HCT116 (cell line): ENCODE measurements around the gene LRP1B.

Source experiments
- EZH2 ChIP-seq: fragments of 200-600 bp; sonication (generic); IDR thresholded peaks from 2 replicates; pipeline ENCODE4 v1.6.1; 2017; ENCODE audit warnings: antibody characterized with exemption, mixed run types
- EZH2phosphoT487 ChIP-seq: fragments of 200-600 bp; IDR thresholded peaks from 2 replicates; pipeline ENCODE4 v1.6.1; 2018; ENCODE audit warnings: antibody characterized with exemption, borderline replicate concordance
- POLR2AphosphoS5 ChIP-seq: IDR thresholded peaks from 2 replicates; pipeline ENCODE4 v1.6.1; 2011; ENCODE audit warnings: mild to moderate bottlenecking, low read depth, low read length, moderate library complexity
- SIN3A ChIP-seq: IDR thresholded peaks from 2 replicates; pipeline ENCODE4 v1.6.1; 2012; ENCODE audit warnings: low read depth
- TF ChIP-seq, protein P1 (sequence below), 3 experiments: fragments of 200-600 bp in 1 of 3; sonication (generic) in 1 of 3; IDR thresholded peaks in 2 of 3; conservative IDR thresholded peaks in 1 of 3; 2 replicates each; pipeline ENCODE4 v1.5.1; 2012 to 2017; ENCODE audit warnings: low read depth in 2 of 3, low read length in 2 of 3, antibody characterized with exemption in 1 of 3, borderline replicate concordance in 1 of 3, control low read depth in 1 of 3, mild to moderate bottlenecking in 1 of 3, mixed read lengths in 1 of 3, mixed run types in 1 of 3, moderate library complexity in 1 of 3; ENCODE audit not compliant: insufficient read depth in 1 of 3

GRCh38 chr2:142139384-142139783 is 8.6 kb upstream of the LRP1B start:
- TF ChIP-seq POLR2AphosphoS5 (no peak), SIN3A (no peak), EZH2phosphoT487 (no peak), EZH2 (no peak)
- TF ChIP-seq, protein P1, sequence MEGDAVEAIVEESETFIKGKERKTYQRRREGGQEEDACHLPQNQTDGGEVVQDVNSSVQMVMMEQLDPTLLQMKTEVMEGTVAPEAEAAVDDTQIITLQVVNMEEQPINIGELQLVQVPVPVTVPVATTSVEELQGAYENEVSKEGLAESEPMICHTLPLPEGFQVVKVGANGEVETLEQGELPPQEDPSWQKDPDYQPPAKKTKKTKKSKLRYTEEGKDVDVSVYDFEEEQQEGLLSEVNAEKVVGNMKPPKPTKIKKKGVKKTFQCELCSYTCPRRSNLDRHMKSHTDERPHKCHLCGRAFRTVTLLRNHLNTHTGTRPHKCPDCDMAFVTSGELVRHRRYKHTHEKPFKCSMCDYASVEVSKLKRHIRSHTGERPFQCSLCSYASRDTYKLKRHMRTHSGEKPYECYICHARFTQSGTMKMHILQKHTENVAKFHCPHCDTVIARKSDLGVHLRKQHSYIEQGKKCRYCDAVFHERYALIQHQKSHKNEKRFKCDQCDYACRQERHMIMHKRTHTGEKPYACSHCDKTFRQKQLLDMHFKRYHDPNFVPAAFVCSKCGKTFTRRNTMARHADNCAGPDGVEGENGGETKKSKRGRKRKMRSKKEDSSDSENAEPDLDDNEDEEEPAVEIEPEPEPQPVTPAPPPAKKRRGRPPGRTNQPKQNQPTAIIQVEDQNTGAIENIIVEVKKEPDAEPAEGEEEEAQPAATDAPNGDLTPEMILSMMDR (IDR thresholded peaks at IDR 0.05 in 2 of 3, conservative IDR thresholded peaks at IDR 0.05 in 1 of 3; ENCODE audit: borderline replicate concordance in 1 of 3, insufficient read depth in 1 of 3, low read depth in 2 of 3, low read length in 2 of 3) = no peak
